Raji (cell line): Measurements from ENCODE around the gene RNPEPL1.

Source experiments
- POLR2A ChIP-seq: IDR thresholded peaks from 2 replicates; pipeline ENCODE4 v1.6.1; 2011; ENCODE audit warnings: low read depth, low read length, control low read depth; ENCODE audit not compliant: insufficient read depth

Gene RNPEPL1

DNA sequence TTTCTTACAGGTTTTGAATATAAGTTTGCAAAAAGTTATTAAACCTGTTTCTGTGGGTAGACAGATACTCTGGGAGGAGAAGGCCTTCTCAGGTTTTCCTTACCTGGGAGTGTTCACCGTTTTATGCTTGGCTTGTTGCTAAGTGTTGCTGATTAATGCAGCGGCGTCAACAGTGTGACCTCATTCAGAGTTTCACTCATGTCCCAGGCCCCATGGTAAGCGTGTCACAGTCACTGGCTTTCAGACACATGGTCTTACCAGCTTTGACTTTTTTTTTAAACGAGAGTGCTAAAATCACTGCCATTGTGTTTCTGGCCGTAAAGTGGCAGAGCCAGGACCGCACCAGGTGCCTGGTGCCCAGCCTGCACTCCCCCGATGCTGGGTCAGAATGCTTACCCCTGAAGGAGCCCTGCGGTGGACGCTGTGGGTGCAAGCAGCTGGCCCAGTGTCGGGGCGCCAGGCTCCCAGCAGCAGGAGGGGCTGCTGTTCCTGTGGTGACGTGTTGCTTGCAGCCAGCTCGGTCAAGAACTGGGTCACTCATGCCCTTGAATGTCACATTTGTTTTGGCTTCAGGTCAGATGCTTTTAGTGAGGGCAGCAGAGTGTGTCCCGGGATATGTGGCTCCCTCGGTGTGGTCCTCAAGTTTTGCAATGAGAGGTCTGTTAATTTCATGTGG is 21.7 kb downstream of the RNPEPL1 start:
- no peak for TF ChIP-seq POLR2A

DNA sequence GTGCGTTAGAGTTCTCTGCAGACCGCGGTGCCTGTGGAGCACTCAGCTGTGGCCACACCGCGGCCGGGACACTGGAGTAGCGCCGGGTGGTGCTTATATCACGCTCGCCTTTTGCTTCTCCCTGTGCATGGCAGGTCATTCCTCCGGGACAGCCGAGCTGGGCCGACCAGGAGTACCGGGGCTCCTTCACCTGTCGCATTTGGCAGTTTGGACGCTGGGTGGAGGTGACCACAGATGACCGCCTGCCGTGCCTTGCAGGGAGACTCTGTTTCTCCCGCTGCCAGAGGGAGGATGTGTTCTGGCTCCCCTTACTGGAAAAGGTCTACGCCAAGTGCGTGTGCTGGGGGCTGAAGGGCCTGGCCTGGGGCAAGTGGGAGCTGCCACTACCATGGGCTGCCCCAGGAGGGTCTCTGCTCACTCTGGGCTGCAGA is 22.4 kb downstream of the RNPEPL1 start:
- TF ChIP-seq POLR2A: no peak

DNA sequence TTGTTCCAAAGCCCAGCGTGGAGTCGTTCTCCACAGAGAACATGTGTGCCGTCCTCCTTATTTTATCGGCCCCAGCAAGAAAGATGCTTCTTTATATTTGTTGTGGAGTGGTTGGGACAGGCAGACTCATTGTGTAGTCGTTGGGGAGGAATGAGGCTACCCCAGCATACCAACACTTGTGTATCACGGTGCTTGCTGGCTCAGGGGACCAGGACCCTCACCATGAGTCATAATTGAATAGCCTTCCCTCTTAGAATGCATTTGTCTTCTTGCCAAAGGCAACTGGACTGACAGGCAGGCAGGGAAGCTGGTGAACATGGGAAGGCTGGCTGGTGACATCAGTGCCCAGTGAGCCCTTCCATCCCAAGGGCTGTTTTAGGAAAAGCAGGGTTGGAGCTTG is 22.9 kb downstream of the RNPEPL1 start:
- no peak for TF ChIP-seq POLR2A

DNA sequence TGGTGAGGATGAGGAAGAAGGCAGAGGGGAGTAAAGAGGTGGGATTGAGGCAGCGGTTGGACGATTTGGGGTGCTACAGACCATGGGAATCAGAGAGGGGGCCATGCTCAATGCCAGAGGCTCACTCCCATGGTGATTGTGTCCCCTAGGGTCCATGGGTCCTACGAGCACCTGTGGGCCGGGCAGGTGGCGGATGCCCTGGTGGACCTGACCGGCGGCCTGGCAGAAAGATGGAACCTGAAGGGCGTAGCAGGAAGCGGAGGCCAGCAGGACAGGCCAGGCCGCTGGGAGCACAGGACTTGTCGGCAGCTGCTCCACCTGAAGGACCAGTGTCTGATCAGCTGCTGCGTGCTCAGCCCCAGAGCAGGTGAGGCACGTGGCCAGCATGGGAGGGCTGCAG is 23.5 kb downstream of the RNPEPL1 start:
- no peak for TF ChIP-seq POLR2A

DNA sequence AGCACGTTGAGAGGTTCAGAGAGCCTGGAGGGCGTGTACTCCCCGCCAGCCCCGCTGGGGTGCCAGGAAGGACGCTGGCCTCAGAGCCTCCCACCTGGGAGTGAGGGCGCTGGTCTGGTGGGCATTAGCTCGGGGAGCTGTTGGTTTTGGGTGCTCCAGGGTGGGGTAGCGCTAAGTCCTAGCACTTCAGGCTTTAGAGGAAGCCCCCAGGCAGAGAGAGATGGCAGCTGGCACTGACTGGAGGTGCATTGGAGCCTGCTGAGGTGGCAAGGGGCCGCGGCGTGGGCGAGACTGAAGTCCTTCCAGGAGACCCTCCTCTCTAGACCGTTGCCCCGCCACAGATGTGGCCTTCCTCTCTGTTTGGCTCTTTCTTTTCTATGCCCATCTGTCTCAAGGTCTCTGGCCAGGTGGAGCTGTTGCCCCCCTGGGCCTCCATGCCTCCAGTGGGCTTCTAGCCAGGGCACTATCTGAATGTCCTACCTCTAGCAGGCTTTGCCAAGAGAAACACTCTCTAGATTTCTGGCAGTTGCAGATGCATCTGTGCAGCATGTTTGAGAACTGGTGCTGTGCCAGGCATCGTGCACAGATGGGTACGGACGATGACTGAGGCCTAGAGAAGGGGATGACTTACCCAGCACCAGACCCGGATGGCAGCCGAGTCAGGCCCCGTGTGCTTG is 24.9 kb downstream of the RNPEPL1 start:
- TF ChIP-seq POLR2A: no peak

DNA sequence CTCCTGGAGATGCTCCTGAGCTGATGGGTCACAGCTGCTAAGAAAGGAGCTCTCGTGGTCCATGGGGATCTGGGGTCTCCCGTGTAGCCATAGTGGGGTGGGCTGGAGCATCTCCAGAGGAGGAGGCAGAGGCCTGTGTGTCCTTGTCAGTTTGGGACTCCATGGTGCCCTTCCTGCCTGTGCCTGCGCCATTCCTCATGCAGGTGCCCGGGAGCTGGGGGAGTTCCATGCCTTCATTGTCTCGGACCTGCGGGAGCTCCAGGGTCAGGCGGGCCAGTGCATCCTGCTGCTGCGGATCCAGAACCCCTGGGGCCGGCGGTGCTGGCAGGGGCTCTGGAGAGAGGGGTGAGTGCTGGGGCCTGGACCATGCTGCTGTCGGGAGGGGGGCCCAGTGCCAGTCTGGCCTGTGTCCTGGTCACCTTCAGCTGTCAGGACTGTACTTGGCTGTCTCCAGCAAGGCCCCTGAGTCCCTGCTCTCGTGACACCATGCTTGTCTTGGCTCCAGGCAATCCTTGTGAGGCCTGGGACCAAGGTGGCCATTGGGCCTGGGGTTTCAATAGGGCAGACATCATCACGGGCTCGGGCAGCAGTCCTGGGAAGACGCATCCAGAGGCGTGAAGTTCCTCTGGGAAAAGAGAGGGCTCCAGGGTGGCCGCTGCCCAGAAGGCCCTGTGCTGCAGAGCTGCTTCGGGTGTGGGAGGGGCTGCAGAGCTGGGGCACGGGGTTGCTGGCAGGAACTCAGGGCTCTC is 25.6 kb downstream of the RNPEPL1 start:
- TF ChIP-seq POLR2A: no peak

DNA sequence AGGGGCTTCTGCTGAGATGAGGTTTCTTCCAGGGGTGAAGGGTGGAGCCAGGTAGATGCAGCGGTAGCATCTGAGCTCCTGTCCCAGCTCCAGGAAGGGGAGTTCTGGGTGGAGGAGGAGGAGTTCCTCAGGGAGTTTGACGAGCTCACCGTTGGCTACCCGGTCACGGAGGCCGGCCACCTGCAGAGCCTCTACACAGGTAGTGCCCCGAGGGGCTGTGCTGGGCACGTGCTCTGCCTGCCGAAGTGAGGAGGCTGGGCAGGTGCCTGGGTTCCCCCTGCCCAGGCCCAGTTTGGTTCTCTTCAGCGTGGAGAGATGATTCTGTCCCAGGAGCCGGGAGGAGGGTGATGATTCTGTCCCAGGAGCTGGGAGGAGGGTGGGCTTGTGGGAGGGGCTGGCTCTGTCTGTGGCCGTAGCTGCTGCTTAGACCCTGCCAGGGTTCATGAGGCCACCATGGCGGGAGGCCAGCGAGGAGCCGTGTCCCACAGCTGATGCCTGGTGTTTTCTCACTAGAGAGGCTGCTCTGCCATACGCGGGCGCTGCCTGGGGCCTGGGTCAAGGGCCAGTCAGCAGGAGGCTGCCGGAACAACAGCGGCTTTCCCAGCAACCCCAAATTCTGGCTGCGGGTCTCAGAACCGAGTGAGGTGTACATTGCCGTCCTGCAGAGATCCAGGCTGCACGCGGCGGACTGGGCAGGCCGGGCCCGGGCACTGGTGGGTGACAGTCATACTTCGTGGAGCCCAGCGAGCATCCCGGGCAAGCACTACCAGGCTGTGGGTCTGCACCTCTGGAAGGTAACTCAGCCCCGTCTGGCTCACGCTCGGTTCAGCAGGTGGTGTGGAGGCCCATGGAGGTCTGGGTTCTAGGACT is 26.5 kb downstream of the RNPEPL1 start:
- no peak for TF ChIP-seq POLR2A

DNA sequence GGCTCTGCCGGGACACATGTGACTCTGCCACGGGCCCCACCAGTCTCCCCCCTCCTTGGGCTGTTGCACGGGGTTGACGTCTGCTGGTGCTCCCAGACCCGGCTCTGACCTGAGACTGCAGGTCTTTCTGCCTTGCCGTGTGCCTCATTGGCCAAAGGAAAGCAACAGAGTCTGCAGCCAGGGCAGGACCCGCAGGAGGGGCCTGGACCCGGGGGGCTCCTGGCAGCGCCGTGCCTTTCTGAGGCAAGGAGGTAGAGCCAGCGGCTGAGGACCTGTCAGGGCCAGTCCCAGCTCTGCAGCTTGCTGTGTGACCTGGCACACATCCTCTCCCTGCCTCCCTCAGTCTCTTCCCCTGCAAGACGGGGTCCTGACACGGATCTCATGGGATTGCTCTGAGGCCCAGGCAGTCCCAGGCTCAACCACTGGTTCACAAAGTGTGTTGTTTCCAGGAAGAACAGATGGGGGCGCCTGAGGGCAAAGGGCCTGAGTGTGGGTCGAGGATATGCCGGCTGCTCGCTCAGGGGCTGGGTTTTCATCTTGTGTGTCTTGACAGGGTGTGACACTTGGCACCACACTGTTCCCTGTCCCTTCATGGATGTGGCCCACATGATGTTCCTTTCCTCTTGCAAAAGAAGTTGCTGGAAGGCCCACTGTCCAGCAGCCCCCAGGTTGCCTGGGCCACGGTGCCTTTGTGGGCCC is 27.2 kb downstream of the RNPEPL1 start:
- TF ChIP-seq POLR2A: no peak

DNA sequence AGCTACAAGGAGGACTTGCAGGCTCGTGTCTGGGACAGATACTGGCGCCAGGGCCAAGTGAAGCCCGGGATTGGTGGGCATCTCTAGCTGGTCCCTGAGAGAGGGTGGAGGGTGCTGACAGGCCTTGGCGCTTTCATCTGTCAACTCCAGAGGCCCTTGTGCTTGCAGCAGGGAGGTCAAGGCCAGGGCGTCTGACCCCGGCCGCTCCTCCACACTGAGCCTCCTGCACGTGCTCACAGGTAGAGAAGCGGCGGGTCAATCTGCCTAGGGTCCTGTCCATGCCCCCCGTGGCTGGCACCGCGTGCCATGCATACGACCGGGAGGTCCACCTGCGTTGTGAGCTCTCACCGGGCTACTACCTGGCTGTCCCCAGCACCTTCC is 27.8 kb downstream of the RNPEPL1 start:
- TF ChIP-seq POLR2A: no peak

DNA sequence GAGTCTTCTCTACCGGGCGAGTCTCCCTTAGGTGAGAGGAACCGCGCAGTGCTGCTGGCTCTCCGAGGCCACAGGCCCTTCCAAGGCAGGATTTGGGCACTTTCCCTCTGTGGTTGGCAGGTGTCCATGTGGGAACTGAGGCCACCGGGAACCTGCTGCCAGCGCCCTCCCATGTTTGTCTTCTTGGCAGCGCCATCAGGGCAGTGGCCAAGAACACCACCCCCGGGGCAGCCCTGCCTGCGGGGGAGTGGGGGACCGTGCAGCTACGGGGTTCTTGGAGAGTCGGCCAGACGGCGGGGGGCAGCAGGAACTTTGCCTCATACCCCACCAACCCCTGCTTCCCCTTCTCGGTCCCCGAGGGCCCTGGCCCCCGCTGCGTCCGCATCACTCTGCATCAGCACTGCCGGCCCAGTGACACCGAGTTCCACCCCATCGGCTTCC is 28.2 kb downstream of the RNPEPL1 start:
- TF ChIP-seq POLR2A: no peak

DNA sequence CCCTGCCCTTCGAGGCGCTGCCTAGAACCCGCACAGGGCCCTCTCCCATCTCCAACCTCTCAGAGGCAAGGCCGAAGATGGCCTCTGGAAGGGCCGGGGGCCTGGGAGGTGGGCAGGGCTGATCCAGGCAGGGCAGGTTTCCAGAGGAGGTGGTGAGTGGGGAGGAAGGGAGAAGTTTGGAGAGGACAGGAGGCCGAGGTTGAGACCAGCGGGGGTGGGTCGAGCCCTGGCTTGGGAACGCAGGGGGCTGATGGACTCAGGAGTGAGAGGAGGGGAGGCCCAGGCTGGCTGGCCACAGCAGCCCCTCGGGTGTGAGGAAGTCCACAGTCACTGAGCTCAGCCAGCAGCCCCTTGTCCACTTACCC is 28.8 kb downstream of the RNPEPL1 start:
- TF ChIP-seq POLR2A: no peak

DNA sequence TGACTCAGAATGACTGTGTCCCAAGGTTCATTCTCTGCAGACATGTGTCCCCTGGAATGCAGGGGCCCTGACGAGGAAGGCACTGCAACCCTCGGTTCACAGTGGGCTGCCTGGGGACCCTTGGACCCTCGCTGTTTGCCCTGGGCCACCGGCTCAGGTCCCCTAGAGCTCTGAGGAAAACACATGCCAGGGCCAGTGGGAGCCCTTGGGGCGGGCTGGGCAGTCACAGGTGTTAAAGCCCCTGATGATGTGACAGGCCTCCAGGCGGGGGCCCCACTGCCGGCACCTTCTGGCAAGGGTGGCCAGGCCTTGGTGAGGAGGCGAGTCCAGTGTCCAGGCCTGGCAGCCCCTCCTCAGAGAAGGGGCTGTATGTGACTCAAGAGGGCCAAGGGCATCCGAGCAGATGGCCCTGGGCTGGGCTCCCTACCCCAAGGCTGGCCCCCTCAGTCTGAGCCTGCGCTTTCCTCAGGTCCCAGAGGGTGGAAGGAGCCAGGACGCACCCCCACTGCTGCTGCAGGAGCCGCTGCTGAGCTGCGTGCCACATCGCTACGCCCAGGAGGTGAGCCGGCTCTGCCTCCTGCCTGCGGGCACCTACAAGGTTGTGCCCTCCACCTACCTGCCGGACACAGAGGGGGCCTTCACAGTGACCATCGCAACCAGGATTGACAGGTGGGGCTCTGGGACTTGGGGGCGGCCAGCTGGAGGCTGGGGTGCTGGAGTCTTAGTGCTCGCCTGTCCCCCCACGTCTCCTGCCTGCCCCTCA is 29.3 kb downstream of the RNPEPL1 start:
- TF ChIP-seq POLR2A: no peak

DNA sequence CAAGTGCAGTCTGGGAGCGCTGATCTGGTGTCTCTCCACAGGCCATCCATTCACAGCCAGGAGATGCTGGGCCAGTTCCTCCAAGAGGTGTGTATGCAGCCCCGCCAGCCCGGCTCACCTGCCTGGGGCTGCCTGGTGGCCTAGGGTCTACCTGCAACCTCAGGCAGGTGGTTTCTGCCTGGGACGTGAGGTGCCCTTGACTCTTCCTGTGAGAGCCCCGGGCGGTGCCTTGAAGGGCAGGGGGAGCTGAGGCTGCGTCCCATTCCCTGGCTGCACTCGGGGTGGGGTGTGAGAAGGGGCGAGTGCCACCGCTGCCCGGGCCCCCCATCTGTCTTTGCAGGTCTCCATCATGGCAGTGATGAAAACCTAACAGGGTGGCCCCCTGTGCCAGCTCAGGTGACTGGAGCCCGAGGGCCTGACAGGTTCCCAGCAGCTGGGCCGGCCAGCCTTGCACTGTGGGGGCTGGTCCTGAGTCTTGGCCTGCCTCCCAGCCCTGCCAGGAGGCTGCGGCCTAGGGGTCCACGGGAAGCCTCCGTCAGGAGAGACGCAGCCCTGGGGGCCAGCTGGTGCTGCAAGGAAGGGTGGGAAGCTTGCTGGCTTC is 30.1 kb downstream of the RNPEPL1 start:
- TF ChIP-seq POLR2A: no peak
